Panc1 (cell line): Measurements from ENCODE around the gene SETD7. TPM values are rescaled to one million over a fixed set of nuclear protein-coding genes. Genes with fewer than 3 reads are reported as not detected.

Experiments used
- ATAC-seq: fragments of 200-7000 bp; cut with Tn5 transposase; 2 replicates; pipeline ENCODE4 v1.9.1; 2020; ENCODE audit warnings: mild to moderate bottlenecking, moderate library complexity
- BruUV-seq: library from RNA; stranded (reverse); fragments of 400-500 nt; replicated peaks from 2 replicates; lab custom pipeline; 2021; lab: Mats Ljungman, UMichigan
- CTCF ChIA-PET: fragments of 300-600 bp; sonication (Branson Sonifier 250); formaldehyde crosslinking; loops from one replicate; lab custom pipeline; 2022; ENCODE audit warnings: antibody characterized with exemption; lab: Charles Lee
- POLR2A ChIA-PET: fragments of 300-600 bp; sonication (Branson Sonifier 250); formaldehyde crosslinking; loops from one replicate; lab custom pipeline; 2022; ENCODE audit warnings: antibody characterized with exemption; lab: Charles Lee
- DNase-seq: peaks from one replicate; pipeline ENCODE4 v3.0.0-alpha.2; 2010; ENCODE audit warnings: low read depth, low spot score
- H3K27ac ChIP-seq: 2 replicates; pipeline ENCODE4 v1.5.1; 2011; ENCODE audit warnings: mild to moderate bottlenecking, low read length, inconsistent platforms
- H3K27me3 ChIP-seq: fragments of 200-500 bp; sonication (Bioruptor generic); 2 replicates; pipeline ENCODE4 v1.6.0; 2014; ENCODE audit warnings: low read length, inconsistent platforms; ENCODE audit not compliant: control insufficient read depth, insufficient read depth
- H3K36me3 ChIP-seq: fragments of 200-500 bp; sonication (Bioruptor generic); 2 replicates; pipeline ENCODE4 v1.5.1; 2014; ENCODE audit warnings: inconsistent platforms, mild to moderate bottlenecking, low read length, moderate library complexity; ENCODE audit not compliant: control insufficient read depth, insufficient read depth
- H3K4me1 ChIP-seq: 2 replicates; pipeline ENCODE4 v1.5.1; 2011; ENCODE audit warnings: inconsistent platforms, mild to moderate bottlenecking, low read length, moderate library complexity; ENCODE audit not compliant: control insufficient read depth, insufficient read depth
- H3K4me3 ChIP-seq, 2 experiments: 2 replicates each; pipeline ENCODE4 v1.5.1; 2011 to 2012; ENCODE audit warnings: low read depth in 2 of 2, low read length in 2 of 2, mild to moderate bottlenecking in 2 of 2, inconsistent platforms in 1 of 2, moderate library complexity in 1 of 2
- H3K9me3 ChIP-seq: fragments of 200-500 bp; sonication (Bioruptor generic); 2 replicates; pipeline ENCODE4 v1.5.1; 2014; ENCODE audit warnings: low read depth, mild to moderate bottlenecking, inconsistent platforms, low read length, moderate library complexity; ENCODE audit not compliant: control insufficient read depth, insufficient read depth
- POLR2AphosphoS5 ChIP-seq: IDR thresholded peaks from 2 replicates; pipeline ENCODE4 v1.6.1; 2012; ENCODE audit warnings: mild to moderate bottlenecking, low read depth, low read length, moderate library complexity
- SIN3A ChIP-seq: IDR thresholded peaks from 2 replicates; pipeline ENCODE4 v1.6.1; 2012; ENCODE audit warnings: low read depth, mild to moderate bottlenecking, low read length, moderate library complexity, borderline replicate concordance; ENCODE audit not compliant: insufficient read depth
- TCF7L2 ChIP-seq: IDR thresholded peaks from 2 replicates; pipeline ENCODE4 v1.6.1; 2011; ENCODE audit warnings: mild to moderate bottlenecking, low read depth, low read length, inconsistent platforms
- in situ Hi-C: cut with HindIII; loops from 2 replicates; pipeline ENCODE4 v1.10.0; 2016; ENCODE audit warnings: low sequenced_read_pairs, low pct_unique_long_range_greater_than_20kb
- intact Hi-C: fragments of 100-400 bp; cut with micrococcal nuclease; formaldehyde crosslinking; loops from one replicate; pipeline ENCODE4 v1.10.0; 2022; ENCODE audit not compliant: unreplicated experiment
- total RNA-seq: library from RNA; stranded (reverse); gene quantifications from one replicate; pipeline ENCODE4 v1.2.1, GENCODE V29; 2021; ENCODE audit not compliant: unreplicated experiment
- TF ChIP-seq, protein P1 (sequence below), 2 experiments: IDR thresholded peaks; 2 replicates each; pipeline ENCODE4 v1.6.1; 2011 to 2012; ENCODE audit warnings: low read depth in 2 of 2, control low read depth in 1 of 2, low read length in 1 of 2, mild to moderate bottlenecking in 1 of 2, moderate library complexity in 1 of 2; ENCODE audit not compliant: insufficient read depth in 1 of 2
- TF ChIP-seq, protein P2 (sequence below): fragments of 450-650 bp; IDR thresholded peaks from 2 replicates; pipeline ENCODE4 v1.5.1; 2017; ENCODE audit warnings: mild to moderate bottlenecking

Gene SETD7
- total RNA-seq, 1 experiment from 2014 or later: 24.8 TPM

DNA sequence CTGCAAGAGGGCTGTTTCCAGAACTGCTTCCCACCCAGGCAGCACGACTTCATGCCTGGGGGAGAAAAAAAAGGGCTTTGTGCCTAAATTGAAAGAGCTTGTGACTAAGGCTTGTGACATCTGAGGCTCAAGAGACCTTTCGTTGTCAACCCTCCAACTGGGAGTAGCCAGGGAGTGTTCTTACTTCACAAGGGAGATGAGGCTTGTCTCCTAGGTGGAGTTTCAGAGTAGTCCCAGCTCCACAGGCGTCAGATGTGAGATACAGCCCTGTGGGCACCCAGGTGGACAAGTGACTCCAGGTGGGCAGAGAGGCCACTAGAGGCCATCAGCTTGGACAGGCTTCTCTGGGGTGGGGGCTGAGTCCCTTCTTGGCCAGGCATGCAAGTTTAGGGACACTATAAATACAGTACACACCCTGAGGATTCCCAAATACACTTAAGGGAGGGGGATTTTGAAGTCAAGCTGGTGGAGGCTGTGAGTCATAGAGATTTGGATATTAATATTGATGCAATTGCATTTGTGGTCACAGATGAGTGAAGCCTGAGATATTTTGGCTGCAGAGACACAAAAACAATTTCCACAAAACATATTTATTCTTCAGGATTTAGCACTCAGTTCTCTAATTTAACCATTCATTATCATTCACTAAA is 40.1 kb upstream of the SETD7 start:
- in situ Hi-C loops (no loop called here), intact Hi-C loops (no loop called here)
- CTCF ChIA-PET: no interaction called here
- POLR2A ChIA-PET: no interaction called here
- ATAC-seq (no peak), DNase-seq (no peak)
- no peak overlapping the region for H3K27ac ChIP-seq
- TF ChIP-seq POLR2AphosphoS5 (no peak), TCF7L2 (no peak)
- no peaks in the 10 kb centered on the region for H3K27me3 ChIP-seq
- no peaks in the 10 kb centered on the region for H3K9me3 ChIP-seq
- H3K36me3 ChIP-seq: no peaks in the 10 kb centered on the region
- no peak overlapping the region for H3K4me3 ChIP-seq
- no TSS peak for BruUV-seq
- peaks cover 6% of the 10 kb centered on the region; the same call in 1 of the 2 replicates for H3K4me1 ChIP-seq

DNA sequence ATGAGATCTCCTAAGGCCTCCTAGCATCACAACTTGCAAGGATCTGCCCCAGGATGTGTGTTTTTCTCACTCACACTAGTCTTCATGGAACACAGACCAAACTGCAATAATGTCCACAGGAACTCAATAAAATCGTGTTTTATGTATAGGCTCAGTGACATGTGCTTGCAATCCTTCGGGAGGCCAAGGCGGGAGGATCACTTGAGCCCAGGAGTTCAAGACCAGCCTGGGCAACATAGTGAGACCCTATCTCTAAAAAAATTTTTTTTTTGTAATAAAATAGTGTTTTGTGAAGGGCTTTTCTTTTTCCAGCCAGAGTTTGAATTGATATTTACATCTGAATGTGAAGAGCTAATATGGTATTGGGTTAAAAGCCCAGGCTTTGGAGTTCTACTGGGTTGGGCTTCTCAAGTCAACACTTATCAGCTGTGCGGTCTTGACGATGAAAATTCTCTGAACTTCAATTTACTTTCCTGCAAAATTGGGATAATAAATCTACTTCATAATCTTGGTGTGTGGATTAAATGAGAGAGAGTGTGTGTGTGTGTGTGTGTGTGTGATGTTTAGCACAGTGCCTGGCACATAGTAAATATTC is 38.7 kb upstream of the SETD7 start:
- H3K27ac ChIP-seq: no peak overlapping the region
- BruUV-seq: no TSS peak
- intact Hi-C loops (no loop called here), in situ Hi-C loops (no loop called here)
- no peak for ATAC-seq
- DNase-seq: no peak
- no peaks in the 10 kb centered on the region for H3K27me3 ChIP-seq
- H3K9me3 ChIP-seq: no peaks in the 10 kb centered on the region
- TF ChIP-seq TCF7L2: no peak
- TF ChIP-seq, protein P1, sequence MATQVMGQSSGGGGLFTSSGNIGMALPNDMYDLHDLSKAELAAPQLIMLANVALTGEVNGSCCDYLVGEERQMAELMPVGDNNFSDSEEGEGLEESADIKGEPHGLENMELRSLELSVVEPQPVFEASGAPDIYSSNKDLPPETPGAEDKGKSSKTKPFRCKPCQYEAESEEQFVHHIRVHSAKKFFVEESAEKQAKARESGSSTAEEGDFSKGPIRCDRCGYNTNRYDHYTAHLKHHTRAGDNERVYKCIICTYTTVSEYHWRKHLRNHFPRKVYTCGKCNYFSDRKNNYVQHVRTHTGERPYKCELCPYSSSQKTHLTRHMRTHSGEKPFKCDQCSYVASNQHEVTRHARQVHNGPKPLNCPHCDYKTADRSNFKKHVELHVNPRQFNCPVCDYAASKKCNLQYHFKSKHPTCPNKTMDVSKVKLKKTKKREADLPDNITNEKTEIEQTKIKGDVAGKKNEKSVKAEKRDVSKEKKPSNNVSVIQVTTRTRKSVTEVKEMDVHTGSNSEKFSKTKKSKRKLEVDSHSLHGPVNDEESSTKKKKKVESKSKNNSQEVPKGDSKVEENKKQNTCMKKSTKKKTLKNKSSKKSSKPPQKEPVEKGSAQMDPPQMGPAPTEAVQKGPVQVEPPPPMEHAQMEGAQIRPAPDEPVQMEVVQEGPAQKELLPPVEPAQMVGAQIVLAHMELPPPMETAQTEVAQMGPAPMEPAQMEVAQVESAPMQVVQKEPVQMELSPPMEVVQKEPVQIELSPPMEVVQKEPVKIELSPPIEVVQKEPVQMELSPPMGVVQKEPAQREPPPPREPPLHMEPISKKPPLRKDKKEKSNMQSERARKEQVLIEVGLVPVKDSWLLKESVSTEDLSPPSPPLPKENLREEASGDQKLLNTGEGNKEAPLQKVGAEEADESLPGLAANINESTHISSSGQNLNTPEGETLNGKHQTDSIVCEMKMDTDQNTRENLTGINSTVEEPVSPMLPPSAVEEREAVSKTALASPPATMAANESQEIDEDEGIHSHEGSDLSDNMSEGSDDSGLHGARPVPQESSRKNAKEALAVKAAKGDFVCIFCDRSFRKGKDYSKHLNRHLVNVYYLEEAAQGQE (IDR thresholded peaks at IDR 0.05; ENCODE audit: insufficient read depth in 1 of 2, low read depth in 2 of 2, low read length in 1 of 2): no peak
- no peak for TF ChIP-seq SIN3A
- no peak for TF ChIP-seq POLR2AphosphoS5
- TF ChIP-seq, protein P2, sequence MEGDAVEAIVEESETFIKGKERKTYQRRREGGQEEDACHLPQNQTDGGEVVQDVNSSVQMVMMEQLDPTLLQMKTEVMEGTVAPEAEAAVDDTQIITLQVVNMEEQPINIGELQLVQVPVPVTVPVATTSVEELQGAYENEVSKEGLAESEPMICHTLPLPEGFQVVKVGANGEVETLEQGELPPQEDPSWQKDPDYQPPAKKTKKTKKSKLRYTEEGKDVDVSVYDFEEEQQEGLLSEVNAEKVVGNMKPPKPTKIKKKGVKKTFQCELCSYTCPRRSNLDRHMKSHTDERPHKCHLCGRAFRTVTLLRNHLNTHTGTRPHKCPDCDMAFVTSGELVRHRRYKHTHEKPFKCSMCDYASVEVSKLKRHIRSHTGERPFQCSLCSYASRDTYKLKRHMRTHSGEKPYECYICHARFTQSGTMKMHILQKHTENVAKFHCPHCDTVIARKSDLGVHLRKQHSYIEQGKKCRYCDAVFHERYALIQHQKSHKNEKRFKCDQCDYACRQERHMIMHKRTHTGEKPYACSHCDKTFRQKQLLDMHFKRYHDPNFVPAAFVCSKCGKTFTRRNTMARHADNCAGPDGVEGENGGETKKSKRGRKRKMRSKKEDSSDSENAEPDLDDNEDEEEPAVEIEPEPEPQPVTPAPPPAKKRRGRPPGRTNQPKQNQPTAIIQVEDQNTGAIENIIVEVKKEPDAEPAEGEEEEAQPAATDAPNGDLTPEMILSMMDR: no peak
- no peaks in the 10 kb centered on the region for H3K36me3 ChIP-seq
- H3K4me1 ChIP-seq: peaks cover under 1% of the 10 kb centered on the region; the same call in 1 of the 2 replicates
- POLR2A ChIA-PET: no interaction called here
- CTCF ChIA-PET: no interaction called here
- H3K4me3 ChIP-seq: no peak overlapping the region

DNA sequence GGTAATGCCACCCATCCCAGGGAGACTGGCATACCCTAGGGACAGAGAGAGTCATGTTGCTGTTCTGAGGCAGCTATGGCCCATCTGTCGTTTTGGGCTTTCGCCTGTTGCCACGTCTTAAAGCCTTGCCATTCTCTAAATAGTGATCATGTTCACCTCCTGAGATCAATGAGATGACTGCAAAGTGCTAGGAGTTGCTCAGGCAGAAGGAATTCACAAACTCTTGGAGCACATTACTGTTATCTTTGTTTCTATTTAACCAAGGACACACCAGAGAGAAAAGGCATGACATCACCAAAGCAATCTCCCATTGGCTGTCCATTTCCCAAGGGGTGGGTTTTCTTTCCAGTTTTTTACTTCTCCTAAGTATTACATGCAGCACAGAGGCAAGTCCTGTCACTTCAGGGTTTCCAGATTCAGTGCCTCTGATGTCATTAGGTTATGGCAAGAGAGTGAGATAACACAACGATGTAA is 37.1 kb upstream of the SETD7 start:
- no TSS peak for BruUV-seq
- no peak for ATAC-seq
- Histone ChIP-seq H3K27ac (no peak overlapping the region), H3K4me1 (no peaks in the 10 kb centered on the region), H3K36me3 (no peaks in the 10 kb centered on the region), H3K9me3 (no peaks in the 10 kb centered on the region), H3K27me3 (no peaks in the 10 kb centered on the region), H3K4me3 (no peak overlapping the region)
- CTCF ChIA-PET: no interaction called here
- DNase-seq: no peak
- POLR2A ChIA-PET: no interaction called here
- TF ChIP-seq SIN3A: no peak
- TF ChIP-seq, protein P2: no peak
- TF ChIP-seq POLR2AphosphoS5: no peak
- TF ChIP-seq, protein P1 (IDR thresholded peaks at IDR 0.05; ENCODE audit: insufficient read depth in 1 of 2, low read depth in 2 of 2, low read length in 1 of 2): no peak
- TF ChIP-seq TCF7L2: no peak
- intact Hi-C loops: no loop called here
- in situ Hi-C loops: no loop called here
